Cardiac muscle cell (in vitro differentiated cells and primary cell): ENCODE measurements around the gene ITGA11. TPM values are rescaled to one million over a fixed set of nuclear protein-coding genes. Genes with fewer than 3 reads are reported as not detected.

Experiments
- DNase-seq, 2 donors: peaks; one replicate each; pipeline versions ENCODE4 v3.0.0 to v3.0.0-alpha.2; 2010 to 2017; ENCODE audit warnings: low read depth in 1 of 2, low spot score in 1 of 2
- H3K27ac ChIP-seq: fragments of 200-600 bp; sonication (generic); 2 replicates; pipeline ENCODE4 v1.5.1; 2016
- H3K27me3 ChIP-seq: fragments of 200-600 bp; sonication (generic); 2 replicates; pipeline ENCODE4 v1.6.0; 2016; ENCODE audit warnings: control low read depth
- H3K36me3 ChIP-seq: fragments of 200-600 bp; sonication (generic); 2 replicates; pipeline ENCODE4 v1.5.1; 2016; ENCODE audit warnings: control low read depth
- H3K4me1 ChIP-seq: fragments of 200-600 bp; sonication (generic); 2 replicates; pipeline ENCODE4 v1.8.1; 2017; ENCODE audit warnings: low read depth, mild to moderate bottlenecking, mixed run types
- H3K4me3 ChIP-seq: fragments of 200-600 bp; sonication (generic); 2 replicates; pipeline ENCODE4 v1.5.1; 2016; ENCODE audit warnings: mild to moderate bottlenecking
- H3K9me3 ChIP-seq: fragments of 200-600 bp; sonication (generic); 2 replicates; pipeline ENCODE4 v1.5.1; 2017; ENCODE audit warnings: low read depth, mild to moderate bottlenecking, control low read depth
- CTCF ChIP-seq: IDR thresholded peaks from 2 replicates; pipeline ENCODE4 v1.5.1; 2012; ENCODE audit warnings: low read depth, mild to moderate bottlenecking, low read length
- polyA plus RNA-seq: library from polyadenylated mRNA; unstranded; fragments of >200 nt; fragmentation: Nextera tagmentation; extraction: Ambion mirVana; gene quantifications from 2 replicates; pipeline ENCODE4 v1.2.1, GENCODE V29; 2016
- total RNA-seq: library from RNA; depleted of rRNA; stranded (reverse); fragments of >200 nt; gene quantifications from 2 replicates; pipeline ENCODE4 v1.2.3, GENCODE V29; 2016

ITGA11 gene
- total and polyA plus RNA-seq, 2 experiments from 2014 or later = 0.12 to 1.2 TPM

GRCh38 chr15:68348606-68349005 is 83.4 kb downstream of the ITGA11 start:
- DNase-seq = no peak
- peaks cover 5% of the 10 kb centered on the region for H3K4me1 ChIP-seq
- H3K4me3 ChIP-seq = no peak overlapping the region
- no peaks in the 10 kb centered on the region for H3K36me3 ChIP-seq
- H3K9me3 ChIP-seq = no peaks in the 10 kb centered on the region
- no peak for TF ChIP-seq CTCF
- H3K27me3 ChIP-seq = no peaks in the 10 kb centered on the region
- H3K27ac ChIP-seq = no peak overlapping the region

GRCh38 chr15:68348081-68348480 is 83.9 kb downstream of the ITGA11 start:
- DNase-seq = no peak
- no peaks in the 10 kb centered on the region for H3K36me3 ChIP-seq
- H3K4me1 ChIP-seq = peaks cover 5% of the 10 kb centered on the region
- H3K27me3 ChIP-seq = no peaks in the 10 kb centered on the region
- TF ChIP-seq CTCF = no peak
- no peak overlapping the region for H3K27ac ChIP-seq
- no peak overlapping the region for H3K4me3 ChIP-seq
- no peaks in the 10 kb centered on the region for H3K9me3 ChIP-seq

GRCh38 chr15:68347392-68347791 is 84.6 kb downstream of the ITGA11 start:
- Histone ChIP-seq H3K4me3 (no peak overlapping the region), H3K27ac (no peak overlapping the region), H3K36me3 (no peaks in the 10 kb centered on the region), H3K4me1 (peaks cover 5% of the 10 kb centered on the region), H3K9me3 (no peaks in the 10 kb centered on the region), H3K27me3 (no peaks in the 10 kb centered on the region)
- DNase-seq = no peak
- TF ChIP-seq CTCF = no peak

- no peak overlapping the region for H3K27ac ChIP-seq
- H3K4me1 ChIP-seq = peaks cover 7% of the 10 kb centered on the region
- TF ChIP-seq CTCF = no peak
Measured at GRCh38 chr15:68346979-68347378, 85.0 kb downstream of the ITGA11 start.

GRCh38 chr15:68345481-68345880 is 86.5 kb downstream of the ITGA11 start:
- Histone ChIP-seq H3K36me3 (no peaks in the 10 kb centered on the region), H3K27me3 (no peaks in the 10 kb centered on the region), H3K9me3 (no peaks in the 10 kb centered on the region), H3K4me1 (peaks cover 22% of the 10 kb centered on the region), H3K27ac (no peak overlapping the region), H3K4me3 (no peak overlapping the region)
- TF ChIP-seq CTCF = no peak
- DNase-seq = no peak

More at GRCh38 chr15:68346979-68347378, 85.0 kb downstream of the ITGA11 start:
- H3K36me3 ChIP-seq = no peaks in the 10 kb centered on the region
- H3K9me3 ChIP-seq = no peaks in the 10 kb centered on the region
- H3K4me3 ChIP-seq = no peak overlapping the region
- no peaks in the 10 kb centered on the region for H3K27me3 ChIP-seq
- DNase-seq = no peak

GRCh38 chr15:68344600-68344999 is 87.4 kb downstream of the ITGA11 start:
- no peaks in the 10 kb centered on the region for H3K27me3 ChIP-seq
- no peaks in the 10 kb centered on the region for H3K9me3 ChIP-seq
- no peak for TF ChIP-seq CTCF
- peaks cover 23% of the 10 kb centered on the region for H3K4me1 ChIP-seq
- H3K27ac ChIP-seq = no peak overlapping the region
- no peak overlapping the region for H3K4me3 ChIP-seq
- DNase-seq = no peak
- H3K36me3 ChIP-seq = no peaks in the 10 kb centered on the region
